Activated T-cell treated with anti-CD3 and anti-CD28 coated beads, Interleukin-2, amount 50 U/mL, for 1 hour (primary cell): ENCODE measurements around the gene CAMKK2.
"Not testable (repeated sequence)": the region's sequence is repeated elsewhere in the genome, so short reads cannot be mapped to it uniquely, and the experiment has no call there.

Experiments
- DNase-seq: peaks from one replicate; pipeline ENCODE4 v3.0.0-alpha.2; 2020

CAMKK2 gene

DNA sequence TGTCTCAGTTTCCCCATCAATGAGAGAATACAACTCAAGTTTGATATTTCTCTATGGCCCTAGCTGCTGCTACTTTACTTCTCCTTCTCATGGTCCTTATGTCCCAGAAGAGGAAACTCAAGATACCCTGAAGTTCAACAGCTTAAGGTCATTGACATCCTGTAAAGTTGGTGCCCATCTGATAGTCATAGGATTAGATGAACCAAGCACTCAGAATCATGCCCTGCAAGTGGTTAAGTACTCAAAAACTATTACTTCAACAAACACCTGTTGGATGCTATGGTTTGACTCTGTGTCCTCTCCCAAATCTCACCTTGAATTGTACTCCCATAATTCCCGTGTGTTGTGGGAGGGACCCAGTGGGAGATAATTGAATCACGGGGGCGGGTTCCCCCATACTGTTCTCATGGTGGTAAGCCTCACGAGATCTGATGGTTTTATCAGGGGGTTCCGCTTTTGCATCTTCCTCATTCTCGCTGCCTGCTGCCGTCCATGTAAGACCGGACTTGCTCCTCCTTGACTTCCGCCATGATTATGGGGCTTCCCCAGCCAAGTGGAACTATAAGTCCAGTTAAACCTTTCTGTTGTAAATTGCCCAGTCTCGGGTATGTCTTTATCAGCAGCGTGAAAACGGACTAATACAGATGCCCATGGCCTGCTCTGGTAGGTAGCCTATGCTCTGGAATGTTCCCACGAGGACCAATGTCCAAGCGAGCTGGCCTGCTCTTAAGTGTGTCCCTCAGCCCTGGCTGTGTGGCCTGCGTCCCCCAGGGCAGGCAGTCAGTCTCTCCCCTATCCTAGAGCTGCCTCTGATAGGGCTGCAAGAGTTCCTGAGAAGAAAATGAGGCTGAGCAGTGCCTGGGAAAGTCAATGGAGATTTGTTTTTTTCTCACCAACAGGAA, 18.1 kb downstream of the CAMKK2 start:
- no peak for DNase-seq

DNA sequence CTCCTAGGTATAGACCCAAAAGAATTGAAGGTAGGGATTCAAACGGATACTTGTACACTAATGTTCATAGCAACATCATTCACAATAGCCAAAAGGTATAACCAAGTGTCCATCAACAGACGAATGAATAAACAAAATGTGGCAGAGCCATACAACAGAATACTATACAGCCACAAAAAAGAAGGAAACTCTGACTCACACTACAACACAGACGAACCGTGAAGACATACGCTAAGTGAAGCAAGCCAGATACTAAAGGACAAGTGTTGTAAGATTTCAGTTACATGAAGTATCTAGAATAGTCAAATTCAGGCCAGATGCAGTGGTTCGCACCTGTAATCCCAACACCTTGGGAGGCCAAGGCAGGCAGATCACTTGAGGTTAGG, 19.1 kb downstream of the CAMKK2 start:
- DNase-seq = no peak

- no peak for DNase-seq
Measured at GRCh38 chr12:121274036-121274763, 22.3 kb downstream of the CAMKK2 start.

DNA sequence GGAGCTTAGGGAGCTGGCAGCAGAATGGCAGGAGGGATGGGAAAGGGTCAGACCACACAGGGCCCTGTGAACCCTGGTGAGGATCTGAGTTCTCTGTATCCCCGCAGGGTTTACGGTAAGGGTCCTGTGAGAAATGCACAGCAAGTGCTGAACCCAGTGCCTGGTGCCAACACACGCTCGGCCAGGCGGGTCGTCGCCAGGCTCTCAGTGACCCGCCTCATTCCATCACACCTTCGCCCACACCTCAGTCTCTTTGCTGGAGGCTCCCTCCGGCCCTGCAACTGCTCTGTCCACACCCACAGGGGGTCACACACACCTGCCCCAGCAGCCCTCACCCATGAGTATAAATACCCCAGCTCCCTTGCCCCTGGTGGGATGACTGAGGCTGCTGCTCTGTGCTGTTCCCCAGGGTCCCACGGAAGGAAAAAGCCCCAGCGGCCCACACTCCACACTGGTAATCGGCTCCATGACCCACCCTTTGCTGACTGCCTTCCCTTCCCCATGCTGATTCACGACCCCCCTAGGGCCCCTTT, 23.1 kb downstream of the CAMKK2 start:
- no peak for DNase-seq

DNA sequence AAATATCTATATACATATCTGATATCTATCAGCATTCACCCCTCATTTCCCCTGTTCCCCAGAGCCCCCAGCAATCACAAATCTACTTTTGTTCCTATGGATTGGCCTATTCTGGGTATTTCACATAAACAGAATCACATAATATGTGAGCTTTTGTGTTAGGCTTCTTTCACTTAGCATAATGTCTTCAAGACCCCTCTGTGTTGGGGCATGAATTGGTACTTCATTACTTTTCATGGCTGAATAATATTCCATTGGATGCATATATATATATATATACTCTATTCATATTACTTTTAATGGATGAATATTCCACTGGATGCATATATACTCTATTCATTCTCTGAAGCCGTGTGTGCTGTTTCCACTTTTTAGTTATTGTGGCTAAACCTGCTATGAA, 28.7 kb downstream of the CAMKK2 start:
- no peak for DNase-seq

GRCh38 chr12:121264951-121265515, 31.5 kb downstream of the CAMKK2 start:
- DNase-seq = no peak

DNA sequence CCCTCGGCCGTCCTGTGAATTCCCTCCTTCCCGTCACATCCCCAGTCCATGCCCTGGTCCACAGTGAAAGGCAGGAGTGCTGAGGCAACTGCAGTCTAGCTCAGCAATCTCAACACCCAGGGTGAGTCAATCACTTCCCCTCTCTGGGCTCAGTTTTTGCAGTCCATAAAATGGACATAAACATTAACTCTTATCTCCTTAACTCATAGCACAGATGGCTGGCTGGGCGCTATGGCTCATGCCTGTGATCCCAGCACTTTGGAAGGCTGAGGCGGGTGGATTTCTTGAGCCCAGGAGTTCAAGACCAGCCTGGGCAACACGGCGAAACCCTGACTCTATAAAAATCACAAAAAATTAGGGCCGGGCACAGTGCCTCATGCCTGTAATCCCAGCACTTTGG, 32.4 kb downstream of the CAMKK2 start:
- no peak for DNase-seq

GRCh38 chr12:121263206-121263935, 33.1 kb downstream of the CAMKK2 start:
- DNase-seq = no peak

GRCh38 chr12:121261398-121261797, 35.1 kb downstream of the CAMKK2 start:
- DNase-seq = no peak

- no peak for DNase-seq
Measured at GRCh38 chr12:121260091-121260490, 36.4 kb downstream of the CAMKK2 start.

DNA sequence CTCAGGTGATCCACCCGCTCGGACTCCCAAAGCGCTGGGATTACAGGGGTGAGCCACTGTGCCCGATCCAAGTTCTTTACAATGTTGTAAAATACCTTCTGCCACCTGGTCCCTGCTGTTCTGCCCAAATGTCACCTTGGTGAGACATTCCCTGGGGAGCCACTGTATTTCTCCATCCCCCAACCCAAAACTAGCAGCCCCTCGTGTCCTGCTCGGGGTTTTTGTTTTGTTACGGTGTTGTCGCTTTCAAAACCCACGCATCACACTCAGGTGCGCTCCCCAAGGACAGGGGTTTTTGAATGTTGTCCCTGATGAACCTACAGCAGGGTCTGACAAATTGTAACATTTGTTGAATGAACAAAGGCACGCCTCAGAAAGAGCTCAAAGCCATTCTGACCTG, 37.4 kb downstream of the CAMKK2 start:
- DNase-seq = no peak

DNA sequence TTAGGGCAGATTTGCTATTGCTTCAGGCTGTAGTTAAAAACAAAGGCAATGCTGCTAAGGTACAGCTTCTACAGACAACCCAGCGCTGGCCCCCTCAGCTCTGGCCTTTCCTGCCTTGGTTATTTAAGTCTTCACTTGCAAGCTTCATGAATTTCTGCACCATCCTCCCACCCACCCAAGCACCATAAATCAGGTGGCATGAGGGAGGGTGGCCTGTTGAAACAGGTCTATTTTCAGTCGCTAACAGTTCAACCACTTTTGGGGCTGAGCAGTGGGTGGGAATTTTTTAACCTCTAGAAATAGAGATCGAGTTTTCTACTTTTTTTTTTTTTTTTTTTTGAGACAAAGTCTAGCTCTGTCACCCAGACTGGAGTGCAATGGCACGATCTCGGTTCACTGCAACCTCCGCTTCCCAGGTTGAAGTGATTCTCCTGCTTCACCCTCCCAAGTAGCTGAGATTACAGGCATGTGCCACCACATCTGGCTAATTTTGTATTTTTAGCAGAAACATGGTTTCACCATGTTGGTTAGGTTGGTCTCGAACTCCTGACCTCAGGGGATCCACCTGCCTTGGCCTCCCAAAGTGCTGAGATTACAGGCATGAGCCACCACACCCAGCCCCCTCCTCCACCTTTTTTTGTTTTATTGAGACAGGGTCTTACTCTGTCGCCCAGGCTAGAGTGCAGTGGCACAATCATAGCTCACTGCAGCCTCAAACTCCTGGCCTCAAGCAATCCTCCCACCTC, 38.6 kb downstream of the CAMKK2 start:
- not testable (repeated sequence) for DNase-seq

GRCh38 chr12:121255433-121255832, 41.1 kb downstream of the CAMKK2 start:
- DNase-seq = no peak

- no peak for DNase-seq
Measured at GRCh38 chr12:121253638-121254335, 42.7 kb downstream of the CAMKK2 start.

DNA sequence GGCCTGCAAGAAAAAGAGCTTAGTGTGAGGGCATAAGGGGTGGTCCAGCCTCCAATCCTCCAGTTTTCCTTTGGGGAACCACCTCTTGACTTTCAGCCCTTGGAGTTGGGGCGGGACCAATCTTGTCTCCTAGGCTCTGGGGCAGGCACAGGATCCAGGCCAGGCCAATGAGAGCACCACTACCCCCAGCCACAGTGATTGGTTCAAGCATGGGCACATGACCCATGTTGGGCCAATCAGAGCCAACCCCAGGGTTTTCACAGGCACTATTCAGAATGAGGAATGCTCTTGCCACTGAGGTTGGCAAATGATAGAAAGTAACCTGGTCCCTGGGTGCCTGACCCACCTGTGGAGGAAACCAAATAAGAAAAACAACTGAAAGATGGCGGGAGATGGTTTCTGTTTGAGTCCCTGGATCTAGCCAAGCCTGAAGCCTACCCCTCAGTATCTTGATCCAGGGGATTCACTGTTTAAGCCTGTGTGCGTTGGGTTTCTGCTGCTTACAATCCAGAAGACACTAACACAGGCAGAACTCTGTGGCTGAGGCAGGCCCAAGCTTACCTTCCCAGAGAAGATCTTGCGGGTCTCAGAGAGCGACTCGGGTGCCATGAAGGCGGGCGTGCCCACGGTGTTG, 43.7 kb downstream of the CAMKK2 start:
- no peak for DNase-seq

DNA sequence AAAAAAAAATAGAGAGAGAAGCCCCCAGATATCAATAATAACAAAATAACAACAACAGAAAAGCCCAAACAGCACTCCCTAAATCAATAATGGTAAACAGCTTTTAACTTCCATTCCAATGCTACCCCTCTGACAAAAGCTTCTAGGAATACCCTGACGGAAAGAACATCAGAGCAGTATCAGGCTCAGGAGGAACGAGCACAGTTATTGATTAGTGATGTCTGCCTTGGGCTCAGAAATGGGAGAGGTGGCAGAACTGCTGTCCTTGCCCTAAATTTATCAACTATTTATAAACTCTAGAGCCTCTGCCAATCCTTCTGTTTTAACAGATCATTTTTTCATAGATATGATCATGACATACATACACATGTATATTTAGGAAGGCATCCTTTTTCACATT, 44.7 kb downstream of the CAMKK2 start:
- no peak for DNase-seq

DNA sequence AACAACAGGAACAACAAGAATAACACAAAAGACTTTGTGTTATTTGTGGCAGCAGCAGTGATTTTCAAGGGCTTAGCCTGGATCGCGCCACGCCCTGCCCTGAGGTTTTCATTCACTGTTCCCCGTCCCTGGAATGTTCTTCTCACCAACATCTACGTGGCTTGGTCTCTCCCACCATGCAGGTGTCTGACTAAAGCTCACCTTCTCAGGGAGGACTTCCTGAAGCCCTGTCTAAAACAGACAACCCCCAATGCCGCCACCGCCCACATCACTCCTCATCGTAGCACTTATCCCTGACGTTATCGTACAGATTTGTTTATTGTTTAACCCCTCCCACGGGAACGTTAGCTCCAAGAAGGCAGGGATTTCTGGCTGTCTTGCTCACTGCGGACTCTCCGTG, 46.1 kb downstream of the CAMKK2 start:
- DNase-seq = no peak

DNA sequence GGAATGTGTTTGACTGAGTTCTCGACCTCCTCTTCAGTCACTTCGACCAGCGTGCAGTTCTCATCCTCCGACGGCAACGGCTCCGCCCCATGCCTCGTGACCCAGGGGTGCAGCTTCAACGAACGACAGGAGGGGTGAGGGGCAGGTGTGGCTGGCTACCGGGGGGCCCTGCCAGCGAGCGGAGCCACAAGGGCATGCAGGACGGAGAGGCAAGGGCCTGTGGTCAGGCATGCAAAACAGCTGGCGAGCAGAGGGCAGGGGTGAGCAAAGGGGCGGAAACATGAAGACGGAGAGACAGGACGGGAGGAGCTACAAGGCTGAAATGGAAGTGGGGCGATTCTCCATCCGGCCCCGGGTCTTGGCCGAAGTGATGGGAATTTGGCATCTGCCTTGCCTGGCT, 47.9 kb downstream of the CAMKK2 start:
- DNase-seq = no peak

- DNase-seq = no peak
Measured at GRCh38 chr12:121246893-121247557, 49.5 kb downstream of the CAMKK2 start.

DNA sequence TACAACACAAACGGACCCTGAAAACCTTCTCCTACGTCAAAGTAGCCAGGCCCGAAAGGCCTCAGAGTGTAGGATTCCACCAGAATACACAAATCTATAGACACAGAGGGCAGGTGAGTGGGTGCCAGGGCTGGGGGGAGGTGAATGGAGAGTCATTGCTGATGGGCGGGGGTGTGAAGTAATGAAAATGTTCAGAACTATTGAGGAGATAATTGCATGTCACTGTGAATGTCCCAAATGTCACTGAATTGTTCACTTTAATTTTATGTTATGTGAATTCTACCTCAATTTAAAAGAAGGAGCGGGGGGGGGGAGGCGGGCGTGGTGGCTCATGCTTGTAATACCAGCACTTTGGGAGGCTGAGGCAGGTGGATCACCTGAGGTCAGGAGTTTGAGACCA, 50.6 kb downstream of the CAMKK2 start:
- DNase-seq = no peak

DNA sequence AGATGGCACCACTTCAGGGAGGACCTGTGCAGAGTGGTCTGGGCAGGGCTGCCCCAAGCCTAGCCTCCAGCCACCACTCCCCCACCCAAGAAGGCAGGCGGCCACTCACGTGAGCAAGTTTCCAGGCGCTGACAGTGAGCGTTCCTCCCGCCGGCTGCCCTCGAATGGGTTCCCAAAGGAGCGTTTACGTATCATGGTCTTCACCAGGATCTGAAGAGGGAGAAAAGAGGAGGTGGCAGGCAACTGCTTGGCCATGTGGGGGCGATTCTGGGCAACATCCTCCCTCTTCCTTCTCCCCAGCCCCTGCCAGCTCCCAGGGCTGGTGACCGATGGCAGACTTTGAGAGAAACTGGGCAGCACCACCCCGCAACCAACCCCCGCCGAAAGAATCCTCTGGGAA, 51.5 kb downstream of the CAMKK2 start:
- DNase-seq = no peak
